H7 (cell line): ENCODE data around the gene GCKR. TPM values are rescaled to one million over a fixed set of nuclear protein-coding genes. Genes with fewer than 3 reads are reported as not detected.

Source experiments
- DNase-seq: peaks from one replicate; pipeline ENCODE4 v3.0.0; 2012
- H3K27me3 ChIP-seq: 2 replicates; pipeline ENCODE4 v1.6.0; 2011; ENCODE audit warnings: mild to moderate bottlenecking, low read length; ENCODE audit not compliant: control insufficient read depth, insufficient read depth
- H3K36me3 ChIP-seq: replicated peaks from 2 replicates; pipeline ENCODE4 v1.5.1; 2011; ENCODE audit warnings: low read length; ENCODE audit not compliant: control insufficient read depth, insufficient read depth
- H3K4me3 ChIP-seq: 2 replicates; pipeline ENCODE4 v1.5.1; 2011; ENCODE audit warnings: low read depth, mild to moderate bottlenecking, control low read depth, low read length, moderate library complexity; ENCODE audit not compliant: insufficient read depth
- total RNA-seq: library from RNA; depleted of rRNA; stranded (reverse); fragments of >200 nt; shearing (Covaris generic); gene quantifications from 2 replicates; pipeline ENCODE4 v1.2.3, GENCODE V29; 2014; rRNA removed

The GCKR gene
- total RNA-seq, 1 experiment from 2014 or later = not detected

- no peaks in the 10 kb centered on the region; the same call in 1 of the 2 replicates for H3K27me3 ChIP-seq
- H3K36me3 ChIP-seq = no peaks in the 10 kb centered on the region
- no peak for DNase-seq
- no peak overlapping the region for H3K4me3 ChIP-seq
These were observed 76.4 kb downstream of the GCKR start for GRCh38 chr2:27572998-27573429.

Other genes with a start within 250 kb of the GCKR start
- 0.89 and 1.4 TPM in 2 replicates for gene SLC30A3, start 233.8 kb upstream of the GCKR start, total RNA-seq
- gene DNAJC5G, start 221.4 kb upstream of the GCKR start, total RNA-seq = not detected in 2 replicates
- 3.4 and 5.5 TPM in 2 replicates for gene TRIM54, start 214.4 kb upstream of the GCKR start, total RNA-seq
- gene UCN, start 188.4 kb upstream of the GCKR start, total RNA-seq = 0.66 TPM in 1 of 2 replicates, not detected in the other
- gene MPV17, start 173.7 kb upstream of the GCKR start, total RNA-seq = 53.8 and 60.8 TPM in 2 replicates
- 147 and 152 TPM in 2 replicates for gene GTF3C2, start 140.1 kb upstream of the GCKR start, total RNA-seq
- gene EIF2B4, start 126.5 kb upstream of the GCKR start, total RNA-seq = 31.6 and 33.1 TPM in 2 replicates
- gene SNX17, start 126.2 kb upstream of the GCKR start, total RNA-seq = 110 and 129 TPM in 2 replicates
- gene ZNF513, start 116.1 kb upstream of the GCKR start, total RNA-seq = 11.8 and 19.2 TPM in 2 replicates
- 151 and 164 TPM in 2 replicates for gene PPM1G, start 87.2 kb upstream of the GCKR start, total RNA-seq
- 150 and 162 TPM in 2 replicates for gene NRBP1, start 68.2 kb upstream of the GCKR start, total RNA-seq
- gene KRTCAP3, start 54.5 kb upstream of the GCKR start, total RNA-seq = 9.0 and 13.4 TPM in 2 replicates
- 9.8 and 14.2 TPM in 2 replicates for gene IFT172, start 7.1 kb upstream of the GCKR start, total RNA-seq
- gene FNDC4, start 1.6 kb upstream of the GCKR start, total RNA-seq = 7.4 and 9.7 TPM in 2 replicates
- 33.4 and 37.6 TPM in 2 replicates for gene ZNF512, start 86.2 kb downstream of the GCKR start, total RNA-seq
- 2.3 and 3.1 TPM in 2 replicates for gene CCDC121, start 132.2 kb downstream of the GCKR start, total RNA-seq
- gene GPN1, start 132.2 kb downstream of the GCKR start, total RNA-seq = 39.2 and 41.7 TPM in 2 replicates
- 26.6 and 29.3 TPM in 2 replicates for gene SUPT7L, start 166.8 kb downstream of the GCKR start, total RNA-seq
- gene SLC4A1AP, start 167.1 kb downstream of the GCKR start, total RNA-seq = 22.8 and 30.2 TPM in 2 replicates